SU-DHL-6 (cell line): ENCODE measurements around the gene MTMR3.

Source experiments
- H2AFZ ChIP-seq: fragments of 200-600 bp; sonication (generic); 2 replicates; pipeline ENCODE4 v1.6.1; 2014; ENCODE audit warnings: low read depth, mild to moderate bottlenecking, moderate library complexity, mixed read lengths, antibody characterized with exemption, low read length; ENCODE audit not compliant: severe bottlenecking
- H3F3A ChIP-seq: fragments of 200-600 bp; shearing (Covaris generic); 2 replicates; pipeline ENCODE4 v1.6.0; 2016; ENCODE audit warnings: antibody characterized with exemption, mild to moderate bottlenecking; ENCODE audit not compliant: insufficient read depth
- H3K27ac ChIP-seq: fragments of 200-600 bp; sonication (generic); 2 replicates; pipeline ENCODE4 v1.5.1; 2016; ENCODE audit warnings: low read depth, mild to moderate bottlenecking, low read length, moderate library complexity, mixed read lengths
- H3K27me3 ChIP-seq: fragments of 200-600 bp; sonication (generic), shearing (Covaris generic); 2 replicates; pipeline ENCODE4 v1.6.0; 2014; ENCODE audit warnings: mild to moderate bottlenecking, low read length
- H3K36me3 ChIP-seq: fragments of 200-600 bp; sonication (generic); 2 replicates; pipeline ENCODE4 v1.6.1; 2014; ENCODE audit warnings: mild to moderate bottlenecking, low read length, mixed read lengths
- H3K4me2 ChIP-seq: fragments of 300-600, 200-600 bp; shearing (Covaris generic), sonication (generic); 2 replicates; pipeline ENCODE4 v1.6.0; 2014; ENCODE audit warnings: low read length, low read depth, mild to moderate bottlenecking; ENCODE audit not compliant: poor library complexity, severe bottlenecking
- H3K4me3 ChIP-seq: fragments of 200-600 bp; sonication (generic); 2 replicates; pipeline ENCODE4 v1.5.1; 2014; ENCODE audit warnings: antibody characterized with exemption, low read length, mild to moderate bottlenecking, mixed read lengths; ENCODE audit not compliant: insufficient read depth, poor library complexity, severe bottlenecking
- H3K79me2 ChIP-seq: fragments of 200-600 bp; sonication (generic); 2 replicates; pipeline ENCODE4 v1.6.1; 2014; ENCODE audit warnings: mild to moderate bottlenecking, low read length, moderate library complexity; ENCODE audit not compliant: insufficient read depth
- H3K9ac ChIP-seq: fragments of 200-600 bp; sonication (generic); 2 replicates; pipeline ENCODE4 v1.7.0; 2014; ENCODE audit warnings: mild to moderate bottlenecking, low read length
- H3K9me2 ChIP-seq: fragments of 200-600 bp; sonication (generic); replicated peaks from 2 replicates; pipeline ENCODE4 v1.6.1; 2014; ENCODE audit warnings: low read length; ENCODE audit not compliant: insufficient read depth
- H3K9me3 ChIP-seq: fragments of 200-600 bp; sonication (generic); 2 replicates; pipeline ENCODE4 v1.6.1; 2014; ENCODE audit warnings: low read length, mixed read lengths; ENCODE audit not compliant: insufficient read depth
- H4K20me1 ChIP-seq: fragments of 200-600 bp; sonication (generic); 2 replicates; pipeline ENCODE4 v1.6.1; 2014; ENCODE audit warnings: low read depth, mild to moderate bottlenecking, antibody characterized with exemption, low read length, moderate library complexity, mixed read lengths
- EZH2phosphoT487 ChIP-seq: fragments of 200-600 bp; sonication (generic), shearing (Covaris generic); conservative IDR thresholded peaks from 2 replicates; pipeline ENCODE4 v1.6.1; 2018; ENCODE audit warnings: mild to moderate bottlenecking, antibody characterized with exemption, low read length, moderate library complexity, mixed read lengths
- TF ChIP-seq, protein P1 (sequence below): fragments of 200-600 bp; sonication (generic); IDR thresholded peaks from one replicate; pipeline ENCODE4 v1.5.1; 2017; ENCODE audit warnings: antibody characterized with exemption, mild to moderate bottlenecking, low read length, moderate library complexity; ENCODE audit not compliant: insufficient read depth, poor library complexity, severe bottlenecking

MTMR3 gene

GRCh38 chr22:29901354-29901753 is 18.4 kb downstream of the MTMR3 start:
- Histone ChIP-seq H4K20me1 (peaks cover 11% of the 10 kb centered on the region; the same call in 1 of the 2 replicates), H3K9me3 (no peaks in the 10 kb centered on the region), H3K9me2 (no peaks in the 10 kb centered on the region), H3K4me3 (no peak overlapping the region), H3K36me3 (no peaks in the 10 kb centered on the region), H3K9ac (no peak overlapping the region), H3K79me2 (no peaks in the 10 kb centered on the region; the same call in 1 of the 2 replicates), H3K27ac (no peak overlapping the region), H2AFZ (no peak overlapping the region), H3K27me3 (no peaks in the 10 kb centered on the region), H3K4me2 (no peak overlapping the region), H3F3A (no peaks in the 10 kb centered on the region)
- TF ChIP-seq, protein P1, sequence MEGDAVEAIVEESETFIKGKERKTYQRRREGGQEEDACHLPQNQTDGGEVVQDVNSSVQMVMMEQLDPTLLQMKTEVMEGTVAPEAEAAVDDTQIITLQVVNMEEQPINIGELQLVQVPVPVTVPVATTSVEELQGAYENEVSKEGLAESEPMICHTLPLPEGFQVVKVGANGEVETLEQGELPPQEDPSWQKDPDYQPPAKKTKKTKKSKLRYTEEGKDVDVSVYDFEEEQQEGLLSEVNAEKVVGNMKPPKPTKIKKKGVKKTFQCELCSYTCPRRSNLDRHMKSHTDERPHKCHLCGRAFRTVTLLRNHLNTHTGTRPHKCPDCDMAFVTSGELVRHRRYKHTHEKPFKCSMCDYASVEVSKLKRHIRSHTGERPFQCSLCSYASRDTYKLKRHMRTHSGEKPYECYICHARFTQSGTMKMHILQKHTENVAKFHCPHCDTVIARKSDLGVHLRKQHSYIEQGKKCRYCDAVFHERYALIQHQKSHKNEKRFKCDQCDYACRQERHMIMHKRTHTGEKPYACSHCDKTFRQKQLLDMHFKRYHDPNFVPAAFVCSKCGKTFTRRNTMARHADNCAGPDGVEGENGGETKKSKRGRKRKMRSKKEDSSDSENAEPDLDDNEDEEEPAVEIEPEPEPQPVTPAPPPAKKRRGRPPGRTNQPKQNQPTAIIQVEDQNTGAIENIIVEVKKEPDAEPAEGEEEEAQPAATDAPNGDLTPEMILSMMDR: no peak
- no peak for TF ChIP-seq EZH2phosphoT487

DNA sequence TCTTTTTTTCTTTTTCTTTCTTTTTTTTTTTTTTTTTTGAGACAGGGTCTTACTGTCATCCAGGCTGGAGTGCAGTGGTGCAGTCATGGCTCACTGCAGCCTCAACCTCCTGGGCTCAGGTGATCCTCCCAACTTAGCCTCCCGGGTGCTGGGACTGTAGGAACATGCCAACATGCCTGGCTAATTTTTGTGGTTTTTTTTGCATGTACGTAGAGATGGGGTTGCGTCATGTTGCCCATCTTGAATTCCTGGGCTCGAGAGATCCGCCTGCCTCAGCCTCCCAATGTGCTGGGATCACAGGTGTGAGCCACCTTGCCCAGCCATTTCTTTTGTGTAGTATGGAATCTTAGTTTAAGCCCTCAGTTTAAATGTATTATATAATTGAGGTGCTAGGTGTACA is 20.4 kb downstream of the MTMR3 start:
- no peaks in the 10 kb centered on the region for H3K36me3 ChIP-seq
- H3K9me3 ChIP-seq: no peaks in the 10 kb centered on the region
- peaks cover 11% of the 10 kb centered on the region; the same call in 1 of the 2 replicates for H4K20me1 ChIP-seq
- no peaks in the 10 kb centered on the region for H3K9me2 ChIP-seq
- H3K27ac ChIP-seq: no peak overlapping the region
- H3K79me2 ChIP-seq: no peaks in the 10 kb centered on the region; the same call in 1 of the 2 replicates
- no peak for TF ChIP-seq EZH2phosphoT487
- TF ChIP-seq, protein P1: no peak
- no peak overlapping the region for H3K4me2 ChIP-seq
- no peaks in the 10 kb centered on the region for H3K27me3 ChIP-seq
- H2AFZ ChIP-seq: no peak overlapping the region
- no peaks in the 10 kb centered on the region for H3F3A ChIP-seq
- no peak overlapping the region for H3K9ac ChIP-seq
- no peak overlapping the region for H3K4me3 ChIP-seq

DNA sequence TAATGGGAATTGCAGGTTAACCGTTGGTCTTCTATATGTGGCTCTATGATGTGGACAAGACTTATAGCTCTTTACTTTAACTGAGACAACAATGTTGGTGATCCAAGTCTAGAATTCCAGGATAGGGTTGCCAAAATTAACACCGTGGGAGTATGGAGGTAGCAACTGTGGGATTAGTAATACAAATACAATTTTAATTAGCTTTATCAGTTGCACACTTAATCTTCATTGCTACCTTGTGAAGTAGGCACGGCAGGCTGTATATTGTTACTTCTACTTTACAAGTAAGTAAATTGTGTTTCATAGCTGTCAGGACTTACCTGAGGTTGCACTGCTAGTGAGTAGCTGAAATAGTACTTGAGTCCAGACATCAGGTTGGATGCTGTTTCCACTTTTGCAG is 21.0 kb downstream of the MTMR3 start:
- H3K9ac ChIP-seq: no peak overlapping the region
- H3K79me2 ChIP-seq: no peaks in the 10 kb centered on the region; the same call in 1 of the 2 replicates
- H3K36me3 ChIP-seq: no peaks in the 10 kb centered on the region
- H3K9me2 ChIP-seq: no peaks in the 10 kb centered on the region
- H4K20me1 ChIP-seq: peaks cover 9% of the 10 kb centered on the region; the same call in 1 of the 2 replicates
- no peaks in the 10 kb centered on the region for H3K9me3 ChIP-seq
- H2AFZ ChIP-seq: no peak overlapping the region
- no peak overlapping the region for H3K4me2 ChIP-seq
- no peak overlapping the region for H3K27ac ChIP-seq
- H3K27me3 ChIP-seq: no peaks in the 10 kb centered on the region
- TF ChIP-seq, protein P1: no peak
- TF ChIP-seq EZH2phosphoT487: no peak
- no peaks in the 10 kb centered on the region for H3F3A ChIP-seq
- no peak overlapping the region for H3K4me3 ChIP-seq
